ENCODE measurements around the gene SLC7A5.
A peak's percentile ranks its signal among the peaks of the same experiment; 100 is the strongest.
"Not testable (repeated sequence)": the region's sequence is repeated elsewhere in the genome, so short reads cannot be mapped to it uniquely, and the experiment has no call there.

Gene SLC7A5

GRCh38 chr16:87869061-87869878, at the start of gene SLC7A5:
SLC7A5 (minus strand) TSS chr16:87869507; CDS start chr16:87869422, 85 bp downstream.
- DNase-seq: peak; percentile 74
- peak within 1 kb of the TSS; percentile 89 for H3K27ac ChIP-seq
- H3K27me3 ChIP-seq (replicated peaks); in situ Hi-C loops (cut with HindIII; ENCODE audit: low pct_ligation_motif_present, low sequenced_read_pairs): not testable (repeated sequence)
- peaks cover 12% of the 10 kb centered on the region for H3K36me3 ChIP-seq (replicated peaks)
- H3K4me3 ChIP-seq (ENCODE audit: low read depth, low read length): peak within 1 kb of the TSS; percentile 71

GRCh38 chr16:87918338-87918737, 49.0 kb upstream of the SLC7A5 start:
- DNase-seq: no peak
- H3K36me3 ChIP-seq (replicated peaks): no peaks in the 10 kb centered on the region
- in situ Hi-C loops (cut with HindIII; ENCODE audit: low pct_ligation_motif_present, low sequenced_read_pairs): no loop called here
- no peak for TF ChIP-seq CTCF (IDR thresholded peaks at IDR 0.05; ENCODE audit: low read depth, low read length, missing control alignments)
- H3K27ac ChIP-seq: no peak overlapping the region
- H3K27me3 ChIP-seq (replicated peaks): peaks cover 3% of the 10 kb centered on the region
- H3K4me3 ChIP-seq (ENCODE audit: low read depth, low read length): no peak overlapping the region

GRCh38 chr16:87917503-87917902, 48.2 kb upstream of the SLC7A5 start:
- Histone ChIP-seq H3K4me3 (ENCODE audit: low read depth, low read length) (no peak overlapping the region), H3K36me3 (replicated peaks) (no peaks in the 10 kb centered on the region), H3K27me3 (replicated peaks) (no peaks in the 10 kb centered on the region), H3K27ac (no peak overlapping the region)
- TF ChIP-seq CTCF (IDR thresholded peaks at IDR 0.05; ENCODE audit: low read depth, low read length, missing control alignments): no peak
- DNase-seq: no peak
- in situ Hi-C loops (cut with HindIII; ENCODE audit: low pct_ligation_motif_present, low sequenced_read_pairs): no loop called here

- no peak for DNase-seq
- in situ Hi-C loops (cut with HindIII; ENCODE audit: low pct_ligation_motif_present, low sequenced_read_pairs): no loop called here
- Histone ChIP-seq H3K4me3 (ENCODE audit: low read depth, low read length) (no peak overlapping the region), H3K27ac (no peak overlapping the region), H3K36me3 (replicated peaks) (no peaks in the 10 kb centered on the region), H3K27me3 (replicated peaks) (no peaks in the 10 kb centered on the region)
- TF ChIP-seq CTCF (IDR thresholded peaks at IDR 0.05; ENCODE audit: low read depth, low read length, missing control alignments): no peak
Measured at GRCh38 chr16:87914812-87915211, 45.5 kb upstream of the SLC7A5 start.

- DNase-seq; in situ Hi-C loops (cut with HindIII; ENCODE audit: low pct_ligation_motif_present, low sequenced_read_pairs); H3K27me3 ChIP-seq (replicated peaks); H3K36me3 ChIP-seq (replicated peaks); H3K27ac ChIP-seq; H3K4me3 ChIP-seq (ENCODE audit: low read depth, low read length): not testable (repeated sequence)
Measured at GRCh38 chr16:87914021-87914725, 44.9 kb upstream of the SLC7A5 start.

- H3K36me3 ChIP-seq (replicated peaks); H3K27me3 ChIP-seq (replicated peaks); H3K27ac ChIP-seq; DNase-seq; H3K4me3 ChIP-seq (ENCODE audit: low read depth, low read length); in situ Hi-C loops (cut with HindIII; ENCODE audit: low pct_ligation_motif_present, low sequenced_read_pairs): not testable (repeated sequence)
Measured at GRCh38 chr16:87912691-87913090, 43.4 kb upstream of the SLC7A5 start.

- H3K27me3 ChIP-seq (replicated peaks); in situ Hi-C loops (cut with HindIII; ENCODE audit: low pct_ligation_motif_present, low sequenced_read_pairs); H3K27ac ChIP-seq; H3K36me3 ChIP-seq (replicated peaks); H3K4me3 ChIP-seq (ENCODE audit: low read depth, low read length): not testable (repeated sequence)
- peak; percentile 84 for DNase-seq
Measured at GRCh38 chr16:87911106-87911763, 41.9 kb upstream of the SLC7A5 start.

All from brain microvascular endothelial cell (primary cell).